Activated B cell treated with CpG ODN at 0.5 μM for 24 hours (primary cell): ENCODE measurements around the gene CA12. TPM values are rescaled to one million over a fixed set of nuclear protein-coding genes. Genes with fewer than 3 reads are reported as not detected.

Source experiments
- ATAC-seq: fragments of 200-7000 bp; cut with Tn5 transposase; one replicate; pipeline ENCODE4 v1.10.0; 2021; ENCODE audit warnings: low read depth, mild to moderate bottlenecking, moderate library complexity
- CTCF ChIA-PET: fragments of 350-600 bp; sonication (Branson Sonifier 250); formaldehyde crosslinking; loops from one replicate; lab custom pipeline; 2021; ENCODE audit warnings: antibody characterized with exemption; lab: Charles Lee
- POLR2A ChIA-PET: fragments of 350-600 bp; sonication (Branson Sonifier 250); formaldehyde crosslinking; loops from one replicate; lab custom pipeline; 2021; ENCODE audit warnings: antibody characterized with exemption; lab: Charles Lee
- DNase-seq: peaks from one replicate; pipeline ENCODE4 v3.0.0; 2022
- H3K27ac Mint-ChIP-seq: one replicate; pipeline ENCODE4 v1.8.0; 2020; ENCODE audit warnings: mixed read lengths
- H3K27me3 Mint-ChIP-seq: one replicate; pipeline ENCODE4 v1.8.0; 2021; ENCODE audit warnings: mixed read lengths
- H3K36me3 Mint-ChIP-seq: one replicate; pipeline ENCODE4 v1.8.0; 2021; ENCODE audit warnings: low read depth, mixed read lengths
- H3K4me1 Mint-ChIP-seq: one replicate; pipeline ENCODE4 v1.8.0; 2021; ENCODE audit warnings: mixed read lengths
- H3K4me3 Mint-ChIP-seq: one replicate; pipeline ENCODE4 v1.8.0; 2020; ENCODE audit warnings: mild to moderate bottlenecking, mixed read lengths
- H3K9me3 Mint-ChIP-seq: one replicate; pipeline ENCODE4 v1.8.0; 2020; ENCODE audit warnings: mixed read lengths
- intact Hi-C: fragments of 100-400 bp; cut with micrococcal nuclease; formaldehyde crosslinking; loops from one replicate; pipeline ENCODE4 v1.15.1; 2024
- total RNA-seq: library from RNA; stranded (reverse); gene quantifications from 2 replicates; pipeline ENCODE4 v1.2.3, GENCODE V29; 2022
- TF ChIP-seq, protein P1 (sequence below): fragments of 200-600 bp; IDR thresholded peaks from one replicate; pipeline ENCODE4 v1.8.0; 2022; ENCODE audit warnings: antibody characterized with exemption, mild to moderate bottlenecking

The CA12 gene
- total RNA-seq, 1 donor from 2014 or later: not detected

DNA sequence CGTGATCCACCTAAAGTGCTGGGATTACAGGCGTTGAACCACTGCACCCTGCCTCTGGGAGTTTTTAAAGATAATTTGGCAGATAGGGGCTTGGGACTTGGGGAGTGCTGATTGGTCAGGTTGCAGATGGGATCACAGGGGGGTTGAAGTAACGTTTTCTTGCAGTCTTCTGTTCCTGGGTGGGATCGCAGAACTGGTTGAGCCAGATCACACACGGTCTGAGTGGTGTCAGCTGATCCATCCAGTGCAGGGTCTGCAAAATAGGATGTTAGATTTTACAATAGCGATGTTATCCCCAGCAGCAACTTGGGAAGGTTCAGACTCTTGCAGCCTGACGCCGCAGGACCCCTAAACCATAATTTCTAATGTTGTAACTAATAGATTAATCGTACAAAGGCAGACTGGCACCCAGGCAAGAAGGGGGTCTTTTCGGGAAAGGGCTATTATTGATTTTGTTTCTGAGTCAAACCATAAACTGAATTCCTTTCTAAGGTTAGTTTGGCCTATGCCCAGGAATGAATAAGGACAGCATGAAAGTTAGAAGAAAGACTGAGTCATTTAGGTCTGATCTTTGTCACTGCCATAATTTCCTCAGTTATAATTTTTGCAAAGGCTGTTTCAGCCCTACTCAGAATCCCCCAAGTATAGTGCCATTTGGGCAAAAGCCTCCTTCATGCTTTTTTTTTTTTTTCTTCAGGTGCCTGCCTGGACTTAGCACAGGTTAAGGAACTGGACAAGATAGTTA, 1.5 kb upstream of the CA12 start:
- Mint-ChIP-seq H3K36me3 (no peaks in the 10 kb centered on the region), H3K27me3 (peaks cover 54% of the 10 kb centered on the region), H3K4me3 (no peak overlapping the region), H3K27ac (no peak overlapping the region), H3K9me3 (no peaks in the 10 kb centered on the region), H3K4me1 (peaks cover 15% of the 10 kb centered on the region)
- ChIA-PET POLR2A (no interaction called here), CTCF (no interaction called here)
- intact Hi-C loops: no loop called here
- DNase-seq (no peak), ATAC-seq (no peak)
- TF ChIP-seq, protein P1, sequence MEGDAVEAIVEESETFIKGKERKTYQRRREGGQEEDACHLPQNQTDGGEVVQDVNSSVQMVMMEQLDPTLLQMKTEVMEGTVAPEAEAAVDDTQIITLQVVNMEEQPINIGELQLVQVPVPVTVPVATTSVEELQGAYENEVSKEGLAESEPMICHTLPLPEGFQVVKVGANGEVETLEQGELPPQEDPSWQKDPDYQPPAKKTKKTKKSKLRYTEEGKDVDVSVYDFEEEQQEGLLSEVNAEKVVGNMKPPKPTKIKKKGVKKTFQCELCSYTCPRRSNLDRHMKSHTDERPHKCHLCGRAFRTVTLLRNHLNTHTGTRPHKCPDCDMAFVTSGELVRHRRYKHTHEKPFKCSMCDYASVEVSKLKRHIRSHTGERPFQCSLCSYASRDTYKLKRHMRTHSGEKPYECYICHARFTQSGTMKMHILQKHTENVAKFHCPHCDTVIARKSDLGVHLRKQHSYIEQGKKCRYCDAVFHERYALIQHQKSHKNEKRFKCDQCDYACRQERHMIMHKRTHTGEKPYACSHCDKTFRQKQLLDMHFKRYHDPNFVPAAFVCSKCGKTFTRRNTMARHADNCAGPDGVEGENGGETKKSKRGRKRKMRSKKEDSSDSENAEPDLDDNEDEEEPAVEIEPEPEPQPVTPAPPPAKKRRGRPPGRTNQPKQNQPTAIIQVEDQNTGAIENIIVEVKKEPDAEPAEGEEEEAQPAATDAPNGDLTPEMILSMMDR: no peak

DNA sequence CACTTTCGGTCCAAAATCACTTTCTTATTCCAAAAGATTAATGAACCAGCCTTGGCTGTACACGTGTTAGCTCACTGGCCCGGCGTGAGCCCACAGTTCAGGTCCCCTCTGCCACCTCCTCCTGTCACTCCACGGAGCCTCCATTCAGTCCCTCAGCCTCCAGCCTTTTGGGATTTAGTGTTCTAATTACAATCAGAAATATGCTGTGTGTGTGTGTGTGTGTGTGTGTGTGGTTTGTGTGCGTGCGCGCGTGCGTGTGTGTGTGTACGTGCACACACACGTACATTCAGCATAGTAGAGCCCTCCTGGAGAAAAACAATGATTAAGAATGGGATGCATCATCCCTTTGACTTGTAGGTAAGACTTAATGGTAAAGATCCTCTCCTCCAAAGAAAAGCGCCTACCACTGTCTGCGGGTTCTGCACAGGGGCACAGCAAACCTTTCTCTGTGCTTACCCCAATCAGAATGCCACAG, 801 bp downstream of the CA12 start:
- TF ChIP-seq, protein P1: no peak

DNA sequence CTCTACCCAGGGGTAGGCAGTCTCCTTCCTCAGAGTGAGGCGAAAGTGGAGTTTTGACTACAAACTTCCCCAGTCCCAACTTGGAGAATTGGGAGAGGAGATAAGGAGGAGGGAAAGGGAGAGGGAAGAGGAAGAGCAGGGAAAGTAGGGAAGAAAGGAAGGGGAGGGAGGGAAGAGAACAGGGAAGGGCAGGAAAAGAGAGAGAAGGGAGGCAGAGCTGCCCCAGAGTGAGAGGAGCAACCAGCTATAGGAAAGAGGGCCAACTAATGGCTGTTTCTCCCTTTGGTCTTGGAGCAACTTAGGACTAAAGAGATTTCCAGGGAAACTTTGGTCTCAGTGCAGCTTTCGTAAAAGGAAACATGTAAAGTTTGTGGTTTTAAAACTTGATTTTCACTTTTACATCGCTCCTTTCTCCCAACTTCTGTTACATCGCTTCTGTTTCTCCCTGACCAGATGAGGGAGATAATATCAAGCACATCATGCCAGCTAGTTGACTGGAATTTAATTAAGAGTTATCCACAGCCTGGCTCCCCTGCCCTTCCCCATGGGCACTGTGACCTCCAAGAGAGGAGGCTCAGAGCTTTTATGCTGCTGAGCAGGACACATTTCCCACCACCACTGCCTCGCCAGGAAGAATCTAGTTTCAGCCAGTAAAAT, 1.4 kb downstream of the CA12 start:
- DNase-seq: no peak
- H3K27ac Mint-ChIP-seq: no peak overlapping the region
- H3K4me1 Mint-ChIP-seq: peaks cover 15% of the 10 kb centered on the region
- ChIA-PET CTCF (no interaction called here), POLR2A (no interaction called here)
- H3K9me3 Mint-ChIP-seq: no peaks in the 10 kb centered on the region
- H3K36me3 Mint-ChIP-seq: no peaks in the 10 kb centered on the region
- peaks cover 61% of the 10 kb centered on the region for H3K27me3 Mint-ChIP-seq
- TF ChIP-seq, protein P1: no peak
- intact Hi-C loops: no loop called here
- peak overlapping the region; percentile 2 for H3K4me3 Mint-ChIP-seq
- ATAC-seq: no peak

More for the DNA sequence above, 801 bp downstream of the CA12 start:
- peaks cover 60% of the 10 kb centered on the region for H3K27me3 Mint-ChIP-seq
- ChIA-PET CTCF (no interaction called here), POLR2A (no interaction called here)
- ATAC-seq: no peak
- intact Hi-C loops: no loop called here
- H3K9me3 Mint-ChIP-seq: no peaks in the 10 kb centered on the region
- no peak for DNase-seq
- H3K27ac Mint-ChIP-seq: no peak overlapping the region
- no peaks in the 10 kb centered on the region for H3K36me3 Mint-ChIP-seq
- peak overlapping the region; percentile 61 for H3K4me3 Mint-ChIP-seq
- H3K4me1 Mint-ChIP-seq: peaks cover 15% of the 10 kb centered on the region

DNA sequence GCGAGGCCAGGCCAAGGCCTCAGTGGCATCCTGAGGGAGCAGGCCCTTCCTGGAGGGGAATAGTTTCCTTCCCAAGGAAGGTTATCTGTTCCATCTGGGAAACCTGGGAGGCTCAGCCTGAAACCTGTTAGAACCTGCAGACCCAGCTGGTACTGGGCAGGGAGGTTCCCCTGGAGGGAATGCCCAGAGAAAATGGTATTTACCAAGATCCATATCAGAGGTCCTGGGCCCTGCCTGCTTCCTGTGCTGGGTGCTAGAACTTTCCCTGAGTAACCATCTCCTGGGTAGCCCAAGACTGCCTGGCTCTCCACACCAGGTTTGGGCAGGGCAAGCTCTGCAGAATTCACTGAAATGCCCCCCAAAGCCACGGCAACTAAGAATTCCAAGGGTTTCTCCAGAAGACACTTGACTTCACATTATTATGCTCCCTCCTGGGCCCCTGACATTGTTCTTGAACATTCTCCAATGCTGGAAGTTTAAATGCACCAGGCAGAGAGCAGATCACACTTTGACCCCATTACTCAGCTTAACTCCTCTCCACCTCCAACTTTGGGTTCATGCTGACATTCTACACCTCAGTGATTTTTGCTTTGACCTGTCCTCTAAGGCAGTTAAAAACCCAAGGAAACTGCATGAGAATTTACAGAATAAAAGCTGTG, 2.0 kb downstream of the CA12 start:
- H3K27ac Mint-ChIP-seq: no peak overlapping the region

More for the DNA sequence above, 2.0 kb downstream of the CA12 start:
- POLR2A ChIA-PET: no interaction called here
- Mint-ChIP-seq H3K36me3 (no peaks in the 10 kb centered on the region), H3K4me3 (no peak overlapping the region), H3K9me3 (no peaks in the 10 kb centered on the region), H3K27me3 (peaks cover 59% of the 10 kb centered on the region), H3K4me1 (peaks cover 15% of the 10 kb centered on the region)
- CTCF ChIA-PET: no interaction called here
- TF ChIP-seq, protein P1: no peak
- ATAC-seq (no peak), DNase-seq (no peak)
- intact Hi-C loops: no loop called here
